Loucy (cell line): ENCODE data around the gene TTC31.

Source experiments
- CTCF ChIP-seq: fragments of 200-600 bp; sonication (generic); conservative IDR thresholded peaks from 2 replicates; pipeline ENCODE4 v1.5.1; 2014; ENCODE audit warnings: mild to moderate bottlenecking, antibody characterized with exemption, low read length
- EZH2phosphoT487 ChIP-seq: fragments of 200-600 bp; IDR thresholded peaks from 2 replicates; pipeline ENCODE4 v1.6.1; 2018; ENCODE audit warnings: antibody characterized with exemption, mild to moderate bottlenecking, moderate library complexity, borderline replicate concordance

- TF ChIP-seq CTCF (no peak), EZH2phosphoT487 (no peak)
These were observed 31.7 kb downstream of the TTC31 start, which contains the start of gene TLX2 for GRCh38 chr2:74514368-74515270.
